ENCODE results near the gene TOM1.

The TOM1 gene

DNA sequence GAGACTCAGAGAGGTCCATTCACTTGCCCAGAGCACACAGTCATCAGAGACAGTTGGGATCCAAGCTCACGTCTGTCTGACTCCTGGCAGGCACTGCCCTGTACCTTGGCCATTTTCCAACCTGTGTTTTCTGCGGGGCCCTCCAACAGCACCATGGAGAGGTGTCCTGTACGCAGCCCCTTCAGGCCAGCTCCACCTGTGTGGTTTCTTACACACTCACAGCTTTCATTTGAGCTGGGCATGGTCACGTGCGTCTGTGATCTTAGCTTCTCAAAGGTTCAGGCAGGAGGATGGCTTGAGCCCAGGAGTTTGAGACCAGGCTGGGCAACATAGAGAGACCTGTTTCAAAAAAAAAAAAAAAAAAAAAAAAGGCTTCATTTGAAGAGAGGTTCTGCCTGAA, 24.4 kb downstream of the TOM1 start:
- no peak for DNase-seq (ENCODE audit: low spot score)

GRCh38 chr22:35324762-35325161, 25.1 kb downstream of the TOM1 start:
- DNase-seq (ENCODE audit: low spot score): no peak

GRCh38 chr22:35325209-35325608, 25.5 kb downstream of the TOM1 start:
- no peak for DNase-seq (ENCODE audit: low spot score)

- DNase-seq (ENCODE audit: low spot score): no peak
Measured at GRCh38 chr22:35326854-35327562, 27.3 kb downstream of the TOM1 start.

DNA sequence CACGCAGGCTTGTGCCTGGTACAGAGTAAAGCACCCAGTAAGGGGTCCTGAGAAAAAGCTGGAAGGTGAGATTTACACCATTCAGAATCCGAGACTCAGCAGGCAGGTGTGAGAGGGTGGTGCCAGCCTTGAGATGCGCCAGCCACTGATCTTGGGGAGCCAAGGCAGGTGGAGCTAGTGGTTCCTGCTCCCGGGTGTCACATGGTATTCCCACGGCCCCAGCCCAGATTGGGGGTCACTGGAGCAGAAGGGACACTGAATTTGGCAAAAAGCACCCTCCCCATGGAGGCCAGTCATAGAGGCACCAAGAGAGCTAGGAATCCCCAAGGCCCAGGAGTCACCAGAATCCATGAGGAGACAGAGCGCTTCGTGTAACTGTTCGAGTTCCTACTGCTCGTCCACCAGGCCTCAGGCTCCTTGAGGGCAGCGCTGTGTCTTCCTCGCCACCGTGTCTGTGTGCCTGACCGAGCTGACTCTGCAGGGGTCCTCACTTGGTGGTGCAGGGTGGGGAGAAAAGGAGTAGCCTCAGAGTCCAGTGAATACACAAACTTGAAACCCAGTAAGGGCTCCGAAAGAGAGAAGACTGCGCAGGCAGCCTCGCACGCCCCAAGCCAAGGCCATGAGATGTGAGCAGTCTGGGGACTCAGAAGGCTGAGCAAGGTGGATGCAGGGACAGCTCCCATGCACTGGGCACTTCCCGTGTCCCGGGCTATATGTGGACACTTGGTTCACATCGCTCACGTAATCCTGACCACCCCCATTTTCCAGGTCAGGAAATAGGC, 28.2 kb downstream of the TOM1 start:
- no peak for DNase-seq (ENCODE audit: low spot score)

GRCh38 chr22:35328472-35328885, 28.8 kb downstream of the TOM1 start:
- no peak for DNase-seq (ENCODE audit: low spot score)

DNA sequence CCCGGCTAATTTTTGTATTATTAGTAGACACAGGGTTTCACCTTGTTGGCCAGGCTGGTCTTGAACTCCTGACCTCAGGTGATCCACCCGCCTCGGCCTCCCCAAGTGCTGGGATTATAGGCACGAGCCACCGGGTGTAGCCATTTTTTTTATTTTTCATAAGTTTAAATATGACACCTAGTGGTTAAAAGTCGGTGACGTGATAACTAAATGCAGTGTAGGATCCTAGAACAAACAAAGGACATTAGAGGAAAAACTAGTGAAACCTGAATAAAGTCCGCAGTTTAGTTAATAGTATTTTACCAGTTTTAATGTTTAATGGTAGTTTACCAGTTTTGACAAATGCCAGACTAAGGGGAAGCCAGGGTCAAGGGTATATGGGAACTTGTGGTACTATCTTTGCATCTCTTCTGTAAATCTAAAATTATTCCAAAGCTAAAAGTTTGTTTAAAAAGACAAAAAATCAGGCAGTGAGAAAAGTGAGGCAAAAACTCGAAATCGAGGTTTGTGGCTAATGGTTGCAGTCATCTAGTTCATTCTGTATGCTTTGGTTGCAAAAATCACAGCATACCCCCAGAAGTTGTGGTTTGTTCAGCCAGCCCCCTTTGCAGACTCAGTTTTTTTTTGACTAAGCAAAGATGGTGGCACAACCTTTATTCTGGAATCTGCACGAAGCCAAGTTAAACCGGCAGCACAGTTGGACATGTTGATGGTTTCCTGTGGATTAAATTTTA, 29.6 kb downstream of the TOM1 start:
- DNase-seq (ENCODE audit: low spot score): no peak

DNA sequence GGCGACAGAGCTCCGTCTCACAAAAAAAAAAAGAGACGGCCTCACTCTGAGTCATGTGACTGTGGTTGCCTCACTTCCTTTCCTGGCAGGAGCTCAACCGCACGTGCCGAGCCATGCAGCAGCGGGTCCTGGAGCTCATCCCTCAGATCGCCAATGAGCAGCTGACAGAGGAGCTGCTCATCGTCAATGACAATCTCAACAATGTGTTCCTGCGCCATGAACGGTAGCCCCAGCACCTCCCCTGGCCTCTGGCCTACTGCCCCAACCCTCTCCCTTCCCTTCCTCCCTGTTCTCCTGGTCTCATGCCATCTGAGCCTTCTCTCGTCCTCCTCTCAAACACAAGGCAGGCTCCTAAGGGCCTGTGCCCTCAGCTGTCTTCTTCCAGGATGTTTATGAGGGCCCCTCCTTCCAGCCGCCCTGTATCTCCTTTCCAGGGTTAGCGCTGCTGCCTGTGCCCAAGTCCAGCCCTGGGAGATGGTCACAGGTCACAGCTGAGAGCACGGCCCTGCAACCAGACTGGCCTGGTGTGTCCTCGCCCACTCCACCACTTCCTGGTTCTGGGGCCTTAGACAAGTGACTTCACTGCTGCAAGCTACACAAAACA, 30.7 kb downstream of the TOM1 start:
- DNase-seq (ENCODE audit: low spot score): peak; percentile 81

GRCh38 chr22:35332278-35332677, 32.6 kb downstream of the TOM1 start:
- DNase-seq (ENCODE audit: low spot score): no peak

GRCh38 chr22:35333220-35333619, 33.5 kb downstream of the TOM1 start:
- no peak for DNase-seq (ENCODE audit: low spot score)

GRCh38 chr22:35334004-35334403, 34.3 kb downstream of the TOM1 start:
- DNase-seq (ENCODE audit: low spot score): no peak

DNA sequence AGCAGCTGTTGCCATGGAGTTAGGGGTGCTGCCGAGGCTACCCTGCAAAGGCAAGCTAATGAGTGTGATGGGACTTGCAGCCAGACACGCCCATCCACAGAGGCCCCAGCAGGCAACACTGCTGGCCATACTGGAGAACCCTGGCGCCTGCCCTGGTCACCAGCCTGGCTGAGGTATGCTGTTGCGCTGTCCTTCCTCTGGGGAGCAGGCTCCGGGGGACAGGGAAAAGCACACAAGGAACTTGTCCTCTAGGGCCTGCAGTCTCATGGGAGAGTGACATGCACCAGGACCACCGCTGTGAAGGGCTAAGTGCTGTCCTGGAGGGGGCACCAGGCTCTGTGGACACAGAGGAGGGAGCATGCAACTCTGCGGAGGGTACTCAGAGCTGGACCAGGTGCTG, 35.8 kb downstream of the TOM1 start:
- no peak for DNase-seq (ENCODE audit: low spot score)

GRCh38 chr22:35335936-35336781, 36.5 kb downstream of the TOM1 start:
- DNase-seq (ENCODE audit: low spot score): no peak

DNA sequence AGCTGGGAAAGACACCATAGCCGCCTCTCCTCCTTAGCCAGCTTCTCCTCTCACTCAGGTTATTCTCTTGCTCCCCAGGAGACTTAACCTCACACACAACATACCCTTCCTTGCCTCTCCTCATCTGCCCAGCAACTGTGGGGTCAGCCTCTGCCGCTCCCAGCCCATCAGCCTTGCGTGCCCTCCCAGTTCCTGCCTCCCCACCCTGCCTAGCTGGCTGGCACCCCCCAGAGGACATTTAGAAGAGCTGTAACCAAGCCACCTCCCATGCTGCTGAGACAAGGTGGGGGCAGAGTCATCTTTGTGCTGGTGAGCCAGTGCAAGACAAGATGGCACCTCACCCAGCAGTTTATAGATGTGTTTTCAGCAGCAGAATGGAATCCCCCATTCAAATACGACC, 38.2 kb downstream of the TOM1 start:
- peak; percentile 17 for DNase-seq (ENCODE audit: low spot score)

- DNase-seq (ENCODE audit: low spot score): no peak
Measured at GRCh38 chr22:35341090-35341874, 41.6 kb downstream of the TOM1 start.

DNA sequence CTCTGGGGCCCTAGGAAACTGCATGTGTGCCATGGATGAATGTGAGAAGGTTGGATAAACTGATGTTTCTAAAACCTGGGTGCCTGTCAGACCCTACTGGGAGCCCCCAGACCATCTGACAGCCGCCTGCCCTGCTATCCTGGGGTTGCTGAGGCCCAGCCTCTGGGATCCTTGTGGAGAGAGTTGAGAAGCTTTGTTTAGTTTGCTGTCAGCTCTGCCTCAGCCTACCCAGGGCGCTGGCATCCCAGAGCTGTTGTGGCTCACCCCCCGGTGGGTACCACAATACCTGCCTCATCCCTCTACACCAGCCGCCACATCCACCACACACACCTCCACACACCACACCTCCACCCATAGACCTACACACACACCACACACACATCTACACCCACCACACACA, 42.7 kb downstream of the TOM1 start:
- no peak for DNase-seq (ENCODE audit: low spot score)

GRCh38 chr22:35343664-35344550, 44.2 kb downstream of the TOM1 start:
- DNase-seq (ENCODE audit: low spot score): no peak

GRCh38 chr22:35344956-35345690, 45.4 kb downstream of the TOM1 start:
- DNase-seq (ENCODE audit: low spot score): no peak

All from kidney tubule cell (primary cell).